ENCODE results near the gene EVI2A.
"Not testable (repeated sequence)": the region's sequence is repeated elsewhere in the genome, so short reads cannot be mapped to it uniquely, and the experiment has no call there.

EVI2A gene

GRCh38 chr17:31321481-31321880 lies at the start of gene EVI2A:
Gene EVI2A (minus strand): TSS chr17:31321622. CDS start chr17:31319013, 2,609 bp downstream.
- in situ Hi-C loops (cut with MboI; ENCODE audit: low sequenced_read_pairs): no loop called here

GRCh38 chr17:31369266-31369665 lies 47.8 kb upstream of the EVI2A start:
- in situ Hi-C loops (cut with MboI; ENCODE audit: low sequenced_read_pairs): no loop called here

- in situ Hi-C loops (cut with MboI; ENCODE audit: low sequenced_read_pairs): no loop called here
Observed at GRCh38 chr17:31366088-31366487, 44.7 kb upstream of the EVI2A start.

- in situ Hi-C loops (cut with MboI; ENCODE audit: low sequenced_read_pairs): no loop called here
Observed at GRCh38 chr17:31364012-31364411, 42.6 kb upstream of the EVI2A start.

GRCh38 chr17:31357839-31358394 lies 36.5 kb upstream of the EVI2A start:
- in situ Hi-C loops (cut with MboI; ENCODE audit: low sequenced_read_pairs): no loop called here

- in situ Hi-C loops (cut with MboI; ENCODE audit: low sequenced_read_pairs): no loop called here
Observed at GRCh38 chr17:31357091-31357490, 35.7 kb upstream of the EVI2A start.

- in situ Hi-C loops (cut with MboI; ENCODE audit: low sequenced_read_pairs): no loop called here
Observed at GRCh38 chr17:31355935-31356334, 34.5 kb upstream of the EVI2A start.

- in situ Hi-C loops (cut with MboI; ENCODE audit: low sequenced_read_pairs): no loop called here
Observed at GRCh38 chr17:31349454-31349853, 28.0 kb upstream of the EVI2A start.

GRCh38 chr17:31345191-31345747 lies 23.8 kb upstream of the EVI2A start:
- in situ Hi-C loops (cut with MboI; ENCODE audit: low sequenced_read_pairs): not testable (repeated sequence)

- in situ Hi-C loops (cut with MboI; ENCODE audit: low sequenced_read_pairs): no loop called here
Observed at GRCh38 chr17:31339906-31340661, 18.7 kb upstream of the EVI2A start.

- in situ Hi-C loops (cut with MboI; ENCODE audit: low sequenced_read_pairs): no loop called here
Observed at GRCh38 chr17:31329221-31329620, 7.8 kb upstream of the EVI2A start.

GRCh38 chr17:31328160-31328535 lies 6.7 kb upstream of the EVI2A start:
- in situ Hi-C loops (cut with MboI; ENCODE audit: low sequenced_read_pairs): no loop called here

GRCh38 chr17:31327534-31328159 lies 6.2 kb upstream of the EVI2A start:
- in situ Hi-C loops (cut with MboI; ENCODE audit: low sequenced_read_pairs): no loop called here

- in situ Hi-C loops (cut with MboI; ENCODE audit: low sequenced_read_pairs): no loop called here
Observed at GRCh38 chr17:31323551-31323950, 2.1 kb upstream of the EVI2A start.

- in situ Hi-C loops (cut with MboI; ENCODE audit: low sequenced_read_pairs): no loop called here
Observed at GRCh38 chr17:31321966-31322365, 544 bp upstream of the EVI2A start.

GRCh38 chr17:31320791-31321190 lies 631 bp downstream of the EVI2A start:
- in situ Hi-C loops (cut with MboI; ENCODE audit: low sequenced_read_pairs): no loop called here

- in situ Hi-C loops (cut with MboI; ENCODE audit: low sequenced_read_pairs): no loop called here
Observed at GRCh38 chr17:31320241-31320640, 1.2 kb downstream of the EVI2A start.

- in situ Hi-C loops (cut with MboI; ENCODE audit: low sequenced_read_pairs): no loop called here
Observed at GRCh38 chr17:31318851-31319661, 2.4 kb downstream of the EVI2A start.

GRCh38 chr17:31318298-31318801 lies 3.1 kb downstream of the EVI2A start:
- in situ Hi-C loops (cut with MboI; ENCODE audit: low sequenced_read_pairs): no loop called here

- in situ Hi-C loops (cut with MboI; ENCODE audit: low sequenced_read_pairs): no loop called here
Observed at GRCh38 chr17:31314782-31315100, 6.7 kb downstream of the EVI2A start.

Measured in HL-60/S4 treated with phorbol 12-myristate 13-acetate at 8.2 ng/mL for 4 days and 3 days (cell line).